Fibroblast of lung (primary cell): ENCODE results near the gene UBE2E2.

Experiments
- CTCF ChIP-seq, 2 donors: IDR thresholded peaks in 1 of 2; conservative IDR thresholded peaks in 1 of 2; 1 replicate in 1 of 2; 2 replicates in 1 of 2; pipeline ENCODE4 v1.5.1; 2011 to 2012; ENCODE audit warnings: low read length in 2 of 2, control low read depth in 1 of 2, inconsistent platforms in 1 of 2, low read depth in 1 of 2, mild to moderate bottlenecking in 1 of 2
- EZH2 ChIP-seq: IDR thresholded peaks from 2 replicates; pipeline ENCODE4 v1.5.1; 2012; ENCODE audit warnings: low read length, control low read depth, mild to moderate bottlenecking; ENCODE audit errors: missing control alignments

GRCh38 chr3:23611737-23612295, 408.7 kb downstream of the UBE2E2 start:
- no peak for TF ChIP-seq CTCF (conservative IDR thresholded peaks at IDR 0.05 in 1 of 2, IDR thresholded peaks at IDR 0.05 in 1 of 2; ENCODE audit: low read depth in 1 of 2, low read length in 2 of 2)
- no peak for TF ChIP-seq EZH2
